ENCODE data around the gene COPA. TPM values are rescaled to one million over a fixed set of nuclear protein-coding genes. Genes with fewer than 3 reads are reported as not detected.
"Not testable (repeated sequence)": the region's sequence is repeated elsewhere in the genome, so short reads cannot be mapped to it uniquely, and the experiment has no call there.

Gene COPA
- total RNA-seq, 1 experiment from 2014 or later: 227 TPM

DNA sequence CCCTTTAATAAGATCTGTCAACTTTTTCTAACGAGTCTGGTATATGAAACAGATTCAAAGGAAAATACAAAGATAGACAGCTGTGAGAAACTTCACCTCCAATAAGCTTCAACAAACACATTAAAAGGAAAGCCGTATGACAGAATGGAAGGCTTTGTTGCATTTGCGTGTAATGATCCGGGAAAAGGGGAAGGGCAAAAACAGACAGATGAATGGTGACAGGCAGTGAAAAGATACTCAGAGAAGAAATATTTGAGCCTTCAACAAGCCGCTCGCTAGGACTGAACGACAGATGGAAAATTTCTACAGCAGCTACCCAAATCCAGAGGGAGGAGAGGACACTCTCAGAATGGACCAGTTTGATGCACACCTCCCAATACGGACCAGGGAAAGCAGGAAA is 14.9 kb downstream of the COPA start:
- DNase-seq (ENCODE audit: low read depth): no peak

DNA sequence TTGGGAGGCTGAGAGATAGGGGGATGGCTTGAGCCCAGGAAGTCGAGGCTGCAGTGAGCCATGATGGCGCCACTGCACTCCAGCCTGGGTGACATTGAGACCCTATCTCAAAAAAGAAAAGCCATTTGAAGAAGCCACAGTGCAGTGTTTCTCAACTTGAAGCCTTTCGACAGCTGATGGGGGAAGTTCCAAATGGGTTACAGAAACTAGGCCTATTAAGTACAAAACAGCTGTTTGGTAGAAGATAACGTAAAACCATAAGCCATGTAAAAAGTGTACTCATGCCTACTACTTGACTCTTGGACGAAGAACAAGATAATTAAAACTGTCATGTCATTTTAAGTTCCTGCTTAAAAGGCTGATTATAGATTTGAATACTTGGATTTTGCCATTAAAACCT is 16.6 kb downstream of the COPA start:
- no peak for DNase-seq (ENCODE audit: low read depth)

DNA sequence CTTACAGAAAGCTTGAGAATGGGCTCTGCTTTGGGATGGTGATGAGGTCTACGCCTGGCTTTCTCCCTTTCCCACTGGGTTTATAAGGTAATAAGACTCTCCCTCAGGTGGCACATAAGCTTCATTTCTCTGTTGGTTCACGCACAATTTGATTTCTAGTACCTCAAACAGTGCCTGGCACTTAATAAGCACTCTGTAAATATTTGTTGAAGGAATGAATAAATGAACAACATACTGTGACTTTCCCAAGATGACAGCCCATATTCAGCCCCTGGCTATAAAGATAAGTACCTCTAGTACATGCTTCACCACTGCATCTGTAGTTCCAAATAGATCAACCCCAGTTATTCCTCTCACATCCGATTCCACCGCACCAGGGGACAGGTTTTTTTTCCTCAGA is 17.8 kb downstream of the COPA start:
- no peak for DNase-seq (ENCODE audit: low read depth)

DNA sequence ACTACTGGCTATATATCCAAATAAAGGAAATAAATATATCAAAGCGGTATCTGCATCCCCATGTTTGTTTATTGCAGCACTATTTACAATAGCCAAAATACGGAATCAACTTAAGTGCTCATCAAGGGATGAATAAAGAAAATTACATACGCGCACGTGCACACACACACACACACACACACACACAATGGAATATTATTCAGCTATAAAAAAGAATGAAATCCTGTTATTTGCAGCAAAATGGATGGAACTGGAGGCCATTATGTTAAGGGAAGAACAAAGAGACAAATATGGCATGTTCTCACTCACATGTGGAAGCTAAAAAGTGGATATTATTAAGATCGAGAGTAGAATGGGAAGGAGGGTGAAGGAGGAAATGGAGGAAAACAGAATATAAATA is 20.2 kb downstream of the COPA start:
- no peak for DNase-seq (ENCODE audit: low read depth)

DNA sequence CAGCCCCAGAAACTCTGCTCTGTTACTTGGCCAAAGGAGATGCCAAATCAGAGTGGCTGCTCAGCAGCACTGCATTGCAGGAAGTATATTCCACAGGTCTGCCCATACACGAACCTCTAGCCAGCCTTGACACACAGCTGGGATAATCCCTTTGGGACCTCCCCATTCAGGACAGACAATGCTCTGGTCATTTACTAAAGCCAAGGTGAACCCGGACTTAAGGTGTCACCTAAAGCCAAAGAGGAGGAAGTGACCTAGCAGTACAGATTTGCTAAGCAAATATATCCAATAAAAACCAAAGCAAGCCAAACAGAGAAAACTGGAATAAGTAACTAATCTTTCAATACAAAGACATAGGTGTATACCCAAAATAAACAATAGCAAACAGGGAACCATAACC is 27.7 kb downstream of the COPA start:
- DNase-seq (ENCODE audit: low read depth): no peak

DNA sequence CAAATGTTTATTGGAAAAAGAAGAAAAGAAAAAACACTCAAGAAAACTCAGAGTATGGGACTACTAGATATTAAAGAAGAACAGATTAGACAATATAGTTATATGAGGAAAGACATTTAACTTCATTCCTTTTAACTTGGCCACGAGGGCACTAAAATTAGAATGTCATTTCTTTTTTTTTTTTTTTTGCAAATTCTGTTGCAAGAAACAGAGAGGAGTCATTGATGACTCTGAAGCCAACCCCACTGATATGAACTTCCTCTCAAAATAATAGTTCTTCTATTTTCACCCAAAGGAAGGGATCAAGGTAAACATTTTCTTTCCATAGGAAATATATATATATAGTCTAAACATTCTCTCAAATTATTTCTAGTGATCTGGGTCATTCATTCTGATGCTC is 33.5 kb downstream of the COPA start:
- no peak for DNase-seq (ENCODE audit: low read depth)

DNA sequence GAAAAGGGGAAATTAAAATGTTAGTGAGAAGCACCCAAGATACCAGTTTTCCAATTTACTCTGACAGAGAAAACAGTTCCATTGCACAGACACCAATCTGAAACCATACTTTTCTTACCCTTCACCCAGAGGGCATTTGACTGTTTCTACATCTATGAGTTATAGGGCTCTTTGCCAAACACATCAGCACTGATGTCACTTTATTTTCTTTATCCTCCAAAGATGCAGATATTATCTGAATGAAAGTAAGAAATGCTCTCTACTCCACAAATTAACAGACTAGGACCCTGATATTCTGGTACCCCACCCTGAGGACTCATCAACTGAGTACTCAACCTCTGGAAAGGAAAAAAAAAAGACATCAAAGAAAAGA is 33.9 kb downstream of the COPA start:
- DNase-seq (ENCODE audit: low read depth): peak; percentile 37

DNA sequence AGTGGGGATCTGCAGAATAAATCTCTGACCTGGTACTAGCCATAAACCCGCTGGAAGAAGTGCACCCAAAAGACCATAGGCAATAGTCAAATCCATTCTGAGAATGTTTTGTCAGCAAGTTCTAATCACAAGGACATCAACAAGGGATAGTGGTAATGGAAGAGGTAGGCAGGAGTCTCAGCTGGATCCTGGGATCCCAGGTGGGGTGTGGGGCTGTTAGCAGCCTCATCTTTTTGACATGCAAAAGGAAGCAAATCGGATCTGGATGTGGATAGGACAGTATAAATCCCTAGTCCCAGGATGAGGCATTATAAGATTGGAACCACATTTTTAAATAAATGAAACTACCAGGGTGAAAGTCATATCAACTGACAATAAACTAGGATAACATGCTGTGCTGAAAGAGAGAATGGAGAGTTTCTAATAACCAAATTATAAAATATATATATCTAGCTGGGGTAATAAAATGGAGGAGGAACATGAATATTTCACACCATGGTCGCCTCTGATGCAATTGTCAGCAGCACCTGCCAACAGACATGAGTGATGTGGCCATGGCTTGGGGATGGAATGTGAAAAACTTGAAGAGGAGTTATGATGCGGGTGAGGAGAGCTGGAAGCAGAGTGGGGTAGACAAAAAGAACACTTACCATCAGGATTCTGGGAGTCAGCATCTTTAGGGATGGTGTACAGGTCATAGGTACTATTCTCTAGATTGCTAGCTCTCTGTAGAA is 34.4 kb downstream of the COPA start:
- DNase-seq (ENCODE audit: low read depth): no peak

DNA sequence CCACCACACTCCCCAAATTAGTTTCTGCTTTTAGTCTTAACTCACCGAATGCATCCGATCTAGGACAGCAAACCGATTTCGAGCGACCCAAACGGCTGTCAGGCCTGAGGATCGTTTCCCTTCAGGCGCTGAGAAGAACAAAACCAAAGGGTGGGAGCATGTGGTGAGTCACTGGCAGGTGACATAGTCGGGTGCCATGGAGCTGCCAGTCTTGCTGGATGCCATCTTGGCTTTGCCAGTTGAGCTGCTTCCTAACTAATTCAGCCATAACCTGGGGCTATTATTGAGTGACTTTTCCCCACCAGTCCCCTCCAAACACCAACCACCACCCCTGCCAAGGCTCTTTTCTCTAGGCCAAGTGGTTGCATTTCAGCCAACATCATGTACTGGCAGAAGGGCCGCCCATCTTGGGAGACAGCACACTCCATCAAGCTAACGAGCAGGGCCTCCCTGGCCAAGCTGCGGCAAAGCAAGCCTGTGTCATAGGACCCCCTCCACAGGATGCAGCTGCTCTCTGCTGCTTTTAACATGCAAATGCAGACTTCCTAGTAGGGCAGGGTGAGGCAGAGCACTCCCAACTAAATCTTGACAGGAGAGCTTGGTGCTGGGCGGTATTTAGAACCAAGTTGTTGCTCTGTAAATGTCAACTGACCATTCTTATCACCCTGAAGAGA is 35.8 kb downstream of the COPA start:
- no peak for DNase-seq (ENCODE audit: low read depth)

DNA sequence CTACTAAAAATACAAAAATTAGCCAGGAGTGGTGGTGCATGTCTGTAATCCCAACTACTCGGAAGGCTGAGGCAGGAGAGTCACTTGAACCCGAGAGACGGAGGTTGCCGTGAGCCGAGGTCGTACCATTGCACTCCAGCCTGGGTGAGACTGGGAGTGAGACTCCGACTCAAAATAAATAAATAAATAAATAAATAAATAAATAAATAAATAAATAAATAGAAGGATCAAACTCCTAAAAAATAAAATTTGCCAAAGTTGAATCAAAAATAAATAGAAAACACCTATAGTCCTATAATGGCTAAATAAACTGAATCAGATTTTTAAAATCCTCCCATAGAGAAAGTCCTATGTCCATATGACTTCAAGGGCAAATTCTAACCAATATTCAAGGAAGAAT is 42.9 kb downstream of the COPA start:
- DNase-seq (ENCODE audit: low read depth): no peak

DNA sequence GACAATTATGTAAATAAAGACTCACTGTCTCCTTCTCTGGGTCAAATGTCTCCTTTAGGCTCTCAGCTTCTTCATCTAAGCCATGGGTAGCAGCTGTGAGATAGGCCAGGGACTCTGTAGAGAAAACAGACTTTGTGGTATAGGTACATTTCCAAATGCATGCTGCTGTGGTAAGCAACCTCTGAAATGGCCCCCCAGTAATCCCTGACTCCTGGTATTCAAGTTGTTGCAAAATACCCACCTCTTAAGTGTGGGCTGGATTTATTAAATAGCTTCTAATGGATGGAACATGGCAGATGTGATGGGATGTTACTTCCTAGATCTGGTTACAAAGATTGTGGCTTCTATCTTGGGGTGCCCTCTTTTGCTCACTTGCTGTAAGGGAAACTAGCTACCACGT is 47.0 kb downstream of the COPA start:
- no peak for DNase-seq (ENCODE audit: low read depth)

DNA sequence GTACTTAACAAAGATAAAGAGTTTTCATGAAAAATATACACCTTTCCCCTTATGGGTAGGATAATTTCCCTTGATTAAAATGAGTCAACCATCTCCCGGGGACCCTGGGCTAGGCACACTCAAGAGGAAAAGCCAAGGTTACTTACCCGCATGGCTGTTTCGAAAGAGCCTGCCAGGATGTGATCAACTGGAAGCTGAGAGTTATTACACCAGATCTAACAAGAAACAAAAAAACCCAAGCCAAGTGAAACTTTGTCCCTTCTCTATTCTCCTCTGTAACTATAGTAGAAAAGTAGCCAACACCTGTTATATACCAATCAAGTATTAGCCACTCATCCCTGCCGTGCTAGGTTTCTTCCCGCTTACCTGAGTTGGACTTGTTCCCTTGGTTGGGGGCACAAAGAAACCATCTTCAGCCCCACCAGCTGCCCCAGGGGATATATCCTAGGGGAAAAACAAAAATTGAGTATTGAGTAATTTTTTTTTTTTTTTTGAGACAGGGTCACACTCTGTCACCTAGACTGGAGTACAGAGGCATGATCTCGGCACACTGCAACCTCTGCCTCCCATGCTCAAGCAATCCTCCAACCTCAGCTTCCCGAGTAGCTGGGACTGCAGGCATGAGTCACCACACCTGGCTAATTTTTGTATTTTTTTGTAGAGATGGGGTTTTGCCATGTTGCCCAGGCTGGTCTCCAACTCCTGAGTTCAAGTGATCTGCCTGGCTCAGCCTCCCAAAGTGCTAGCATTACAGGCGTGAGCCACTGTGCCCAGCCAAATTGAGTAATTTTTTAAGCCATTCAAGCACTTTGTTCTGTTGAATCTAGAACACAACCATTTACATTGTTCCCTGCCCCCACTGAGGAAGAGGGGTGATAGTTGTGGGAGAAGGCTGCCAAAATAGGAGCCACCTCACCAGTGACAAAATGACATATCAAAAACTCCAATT is 49.8 kb downstream of the COPA start:
- DNase-seq (ENCODE audit: low read depth): no peak

DNA sequence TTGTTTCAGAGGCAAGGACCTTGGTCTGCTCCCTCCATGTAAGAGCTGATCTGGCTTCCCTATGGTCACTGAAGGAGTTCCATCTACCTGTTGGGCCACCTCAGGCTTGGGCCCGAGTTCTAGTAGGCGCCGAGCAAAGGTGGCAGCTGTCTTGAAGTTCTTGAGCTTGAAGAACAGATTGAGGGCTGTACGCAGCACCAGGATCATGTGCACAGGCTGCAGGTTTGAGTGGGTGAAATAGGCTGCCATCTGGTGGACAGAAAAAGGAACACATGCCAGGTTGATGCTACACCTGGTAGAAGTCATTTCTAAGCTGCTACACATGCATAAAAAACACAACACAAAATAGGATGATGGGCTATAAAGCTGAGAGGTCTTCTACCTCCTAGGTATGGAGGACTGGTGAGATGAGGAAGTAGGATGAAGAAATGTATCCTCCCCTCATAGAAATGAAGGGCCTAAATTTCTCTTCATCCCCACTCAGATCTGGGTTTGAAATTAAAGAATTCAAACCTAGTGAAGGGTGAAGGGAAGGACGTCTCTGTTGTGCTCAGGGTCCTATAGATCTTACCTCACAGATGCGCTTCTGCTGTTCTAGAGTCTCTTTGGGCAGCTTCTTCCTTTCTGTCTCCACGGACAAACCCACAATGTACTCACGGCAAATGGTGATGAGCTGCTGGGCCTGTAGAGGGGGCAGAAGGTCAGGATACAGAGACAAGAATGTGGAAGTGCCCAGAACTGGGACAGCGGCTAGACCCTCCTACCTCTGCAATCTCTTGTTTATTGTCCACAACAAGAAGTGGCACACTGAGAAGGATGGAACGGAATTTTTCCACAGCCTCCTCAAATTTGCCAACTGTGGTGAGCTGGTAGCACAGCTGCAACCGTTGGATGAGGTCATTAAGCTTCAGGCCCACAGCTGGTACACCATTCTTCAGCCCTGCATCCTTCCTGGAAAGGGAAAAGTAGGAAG is 51.5 kb downstream of the COPA start:
- DNase-seq (ENCODE audit: low read depth): peak; percentile 63

DNA sequence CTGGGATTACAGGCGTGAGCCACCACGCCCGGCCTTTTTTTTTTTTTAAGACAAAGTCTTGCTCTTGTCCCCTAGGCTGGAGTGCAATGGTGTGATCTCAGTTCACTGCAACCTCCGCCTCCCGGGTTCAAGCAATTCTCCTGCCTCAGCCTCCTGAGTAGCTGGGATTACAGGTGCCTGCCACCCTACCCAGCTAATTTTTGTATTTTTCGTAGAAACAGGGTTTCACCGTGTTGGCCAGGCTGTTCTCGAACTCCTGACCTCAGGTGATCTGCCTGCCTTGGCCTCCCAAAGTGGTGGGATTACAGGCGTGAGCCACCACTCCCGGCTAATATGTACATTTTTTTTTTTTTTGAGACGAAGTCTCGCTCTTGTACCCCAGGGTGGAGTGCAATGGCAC is 55.3 kb downstream of the COPA start:
- not testable (repeated sequence) for DNase-seq (ENCODE audit: low read depth)

DNA sequence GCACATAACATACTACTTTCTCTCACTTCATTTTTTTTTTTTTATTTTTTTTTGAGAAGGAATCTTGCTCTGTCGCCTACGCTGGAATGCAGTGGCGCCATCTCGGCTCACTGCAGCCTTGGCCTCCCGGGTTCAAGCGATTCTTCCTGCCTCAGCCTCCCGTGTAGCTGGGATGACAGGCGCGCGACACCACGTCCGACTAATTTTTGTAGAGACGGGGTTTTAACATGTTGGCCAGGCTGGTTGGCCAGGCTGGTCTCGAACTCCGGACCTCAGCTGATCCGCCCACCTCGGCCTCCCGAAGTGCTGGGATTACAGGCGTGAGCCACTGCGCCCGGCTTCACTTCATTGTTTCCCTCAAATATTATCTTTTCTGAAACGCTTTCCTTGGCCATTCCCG is 57.5 kb downstream of the COPA start:
- DNase-seq (ENCODE audit: low read depth): no peak

DNA sequence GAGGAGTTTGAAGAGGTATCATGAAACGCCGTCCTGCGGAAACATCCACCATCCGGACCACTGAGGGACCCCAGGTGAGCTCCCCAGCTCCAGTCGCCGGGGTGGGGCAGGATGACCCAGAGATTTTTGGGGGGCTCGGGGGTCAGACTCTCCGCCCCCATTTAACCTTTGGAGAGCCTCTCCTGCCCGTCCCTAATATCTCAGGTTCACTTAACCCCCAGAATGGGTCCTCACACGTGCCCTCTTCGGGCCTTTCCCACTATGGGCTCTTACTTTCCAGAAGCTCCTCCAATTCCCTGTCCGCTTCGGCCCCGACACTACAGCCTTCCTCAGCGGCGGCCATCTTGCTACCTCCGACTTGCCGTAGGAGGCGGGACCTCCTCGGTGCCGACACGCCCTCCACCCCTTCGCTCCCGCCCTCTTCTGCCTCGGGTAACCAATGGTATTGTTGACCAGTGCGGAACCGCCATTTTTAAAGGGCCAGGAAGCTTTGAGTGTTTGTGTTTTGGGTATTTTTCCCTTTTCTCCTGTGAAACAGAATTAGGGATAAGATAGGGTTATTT is 58.2 kb downstream of the COPA start, which contains the start of gene PEX19:
Gene PEX19, minus strand, starts transcription at position 352 of the 563 bp plus-strand sequence. Its CDS starts 9 bp downstream, at position 343.
- DNase-seq (ENCODE audit: low read depth): peak; percentile 91

DNA sequence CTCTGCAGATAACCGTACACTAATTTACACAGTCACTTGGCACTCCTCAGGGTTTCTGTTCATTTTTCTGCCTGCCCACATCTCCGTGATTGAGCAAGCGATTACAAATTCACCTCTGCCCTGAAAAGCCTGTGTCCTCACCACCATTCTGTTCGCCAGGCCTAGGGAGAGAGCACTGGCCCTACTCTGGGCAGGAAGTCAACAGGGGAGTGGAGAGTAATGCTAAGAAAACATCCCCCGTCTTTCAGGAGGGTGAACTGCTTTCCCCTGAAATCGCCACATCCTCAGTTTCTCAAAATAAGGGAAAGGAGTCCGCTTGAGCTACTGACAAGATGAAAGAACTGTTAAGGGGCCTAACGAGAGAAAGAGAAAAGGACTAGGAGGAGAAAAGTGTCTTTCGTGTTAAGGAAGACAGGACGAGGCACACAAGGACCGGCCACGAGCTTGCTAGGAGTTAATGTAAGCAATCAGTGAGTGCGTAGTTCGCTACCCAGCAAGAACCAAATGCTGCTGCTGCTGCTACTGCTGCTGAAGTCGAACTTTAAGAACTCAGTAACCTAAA is 58.7 kb downstream of the COPA start:
- peak; percentile 59 for DNase-seq (ENCODE audit: low read depth)

DNA sequence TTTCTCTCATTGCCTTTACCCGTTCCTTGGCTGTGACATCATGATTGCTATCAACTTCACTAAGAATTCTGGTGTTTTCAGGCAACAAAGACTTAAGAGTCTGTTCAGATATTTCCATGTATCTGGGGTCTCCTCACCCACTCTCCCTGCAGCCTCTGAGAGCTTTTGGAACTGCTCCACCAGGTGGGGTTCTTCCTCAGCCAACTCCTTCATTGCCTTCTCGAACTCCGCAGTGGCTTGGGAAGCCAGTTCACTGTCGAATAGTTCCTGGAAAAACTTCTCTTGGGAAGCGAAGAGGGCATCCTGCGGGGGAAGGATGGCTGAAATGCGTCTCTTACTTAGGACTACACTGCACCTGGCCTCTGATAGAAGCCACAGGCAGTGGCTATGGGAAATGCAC is 60.2 kb downstream of the COPA start:
- DNase-seq (ENCODE audit: low read depth): no peak

DNA sequence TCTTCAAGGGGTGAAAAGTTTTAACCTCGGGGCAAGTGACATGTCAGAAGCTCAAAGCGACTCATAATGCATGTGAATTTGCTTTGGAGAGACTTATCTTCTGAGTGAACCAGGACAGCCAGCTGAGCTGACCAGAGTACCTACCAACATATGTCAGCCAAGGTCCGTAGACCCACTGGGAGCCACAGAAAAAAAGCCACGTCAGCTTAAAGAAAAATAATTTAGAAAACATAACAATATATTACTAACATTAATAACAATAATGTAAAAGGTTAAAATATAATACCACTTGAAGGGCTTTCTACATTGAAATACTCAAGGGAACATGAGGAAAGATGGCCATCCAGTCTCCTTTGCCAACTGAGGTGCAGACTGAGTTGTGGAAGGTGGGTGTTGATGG is 65.1 kb downstream of the COPA start:
- no peak for DNase-seq (ENCODE audit: low read depth)

DNA sequence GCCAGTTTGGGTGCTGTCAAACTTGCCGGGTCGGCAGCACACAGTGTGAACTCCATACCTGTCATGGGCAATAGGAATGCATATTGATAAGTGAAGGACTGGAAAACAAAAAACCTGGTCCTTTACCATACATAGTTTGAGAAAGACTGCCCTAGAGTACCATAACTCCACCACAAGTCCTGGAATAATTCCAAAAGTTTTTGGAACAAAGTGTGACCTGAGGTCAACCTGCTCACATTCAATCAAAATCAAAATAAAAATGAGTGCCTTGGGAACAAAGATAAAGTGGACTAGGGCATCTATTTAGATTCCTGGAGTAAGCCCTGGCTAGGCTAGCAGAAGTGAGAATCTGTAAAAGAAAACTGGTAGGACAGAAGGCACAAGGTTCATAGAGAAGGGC is 65.7 kb downstream of the COPA start:
- no peak for DNase-seq (ENCODE audit: low read depth)

DNA sequence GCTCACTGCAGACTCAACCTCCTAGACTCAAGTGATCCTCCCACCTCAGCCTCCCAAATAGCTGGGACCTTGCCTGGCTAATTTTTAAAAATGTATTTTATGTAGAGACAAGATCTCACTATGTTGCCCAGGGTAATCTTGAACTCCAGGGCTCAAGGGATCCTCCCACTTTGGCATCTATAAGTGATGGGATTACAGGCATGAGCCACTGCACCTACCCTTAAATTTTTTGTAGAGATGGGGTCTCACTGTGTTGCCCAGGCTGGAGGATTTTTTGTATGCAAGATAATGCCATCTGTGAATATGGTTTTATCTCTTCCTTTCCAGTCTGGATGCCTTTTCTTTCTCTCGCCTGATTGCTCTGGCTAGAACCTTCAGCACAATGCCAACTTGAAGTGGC is 72.0 kb downstream of the COPA start:
- no peak for DNase-seq (ENCODE audit: low read depth)
